ENCODE measurements around the gene VSTM5.
"Not testable (repeated sequence)": the region's sequence is repeated elsewhere in the genome, so short reads cannot be mapped to it uniquely, and the experiment has no call there.

GRCh38 chr11:93879114-93879513, 28.7 kb upstream of the VSTM5 start:
- not testable (repeated sequence) for TF ChIP-seq CTCF (IDR thresholded peaks at IDR 0.05 in 2 of 3, conservative IDR thresholded peaks at IDR 0.05 in 1 of 3; ENCODE audit: borderline replicate concordance in 1 of 3, insufficient read depth in 1 of 3, low read depth in 2 of 3, low read length in 2 of 3); MAX (IDR thresholded peaks at IDR 0.05); ZFX (IDR thresholded peaks at IDR 0.05); POLR2A (IDR thresholded peaks at IDR 0.05; ENCODE audit: borderline replicate concordance, extremely low read depth, insufficient read depth, insufficient read length); RAD21 (IDR thresholded peaks at IDR 0.05; ENCODE audit: low read depth); POLR2AphosphoS5 (IDR thresholded peaks at IDR 0.05; ENCODE audit: low read depth, low read length)

Measured in HCT116 (cell line).